A673 (cell line): ENCODE data around the gene ZNF516. TPM values are rescaled to one million over a fixed set of nuclear protein-coding genes. Genes with fewer than 3 reads are reported as not detected.

Experiments
- BruUV-seq: library from RNA; stranded (reverse); fragments of 400-500 nt; replicated peaks from 2 replicates; lab custom pipeline; 2021; lab: Mats Ljungman, UMichigan
- CTCF ChIA-PET: fragments of 300-600 bp; sonication (Branson Sonifier 250); formaldehyde crosslinking; loops from one replicate; lab custom pipeline; 2022; ENCODE audit warnings: antibody characterized with exemption; lab: Charles Lee
- POLR2A ChIA-PET: fragments of 300-600 bp; sonication (Branson Sonifier 250); formaldehyde crosslinking; loops from one replicate; lab custom pipeline; 2022; ENCODE audit warnings: antibody characterized with exemption; ENCODE audit not compliant: low non-redundant PET; lab: Charles Lee
- DNase-seq: peaks from one replicate; pipeline ENCODE4 v3.0.0-alpha.2; 2015; ENCODE audit warnings: low spot score
- H3K27ac ChIP-seq: fragments of 200-600 bp; sonication (generic); 2 replicates; pipeline ENCODE4 v1.5.1; 2016; ENCODE audit warnings: mixed run types, low read depth, mild to moderate bottlenecking, mixed read lengths, antibody characterized with exemption, low read length; ENCODE audit not compliant: poor library complexity, severe bottlenecking
- H3K27me3 ChIP-seq: fragments of 200-600 bp; sonication (generic); replicated peaks from 2 replicates; pipeline ENCODE4 v1.6.1; 2017; ENCODE audit warnings: mixed run types, low read depth, mild to moderate bottlenecking, mixed read lengths, antibody characterized with exemption, low read length; ENCODE audit not compliant: insufficient read depth, poor library complexity
- H3K36me3 ChIP-seq: fragments of 200-600 bp; sonication (generic); 2 replicates; pipeline ENCODE4 v1.6.1; 2016; ENCODE audit warnings: mixed run types, mild to moderate bottlenecking, mixed read lengths, antibody characterized with exemption, low read length; ENCODE audit not compliant: insufficient read depth, poor library complexity, severe bottlenecking
- H3K4me1 ChIP-seq: fragments of 200-600 bp; sonication (generic); 2 replicates; pipeline ENCODE4 v1.6.1; 2017; ENCODE audit warnings: mixed run types, mild to moderate bottlenecking, mixed read lengths, antibody characterized with exemption, low read length; ENCODE audit not compliant: insufficient read depth, poor library complexity, severe bottlenecking
- H3K4me3 ChIP-seq: fragments of 200-600 bp; sonication (generic); 2 replicates; pipeline ENCODE4 v1.5.1; 2016; ENCODE audit warnings: low read depth, mixed run types, mild to moderate bottlenecking, mixed read lengths, low read length; ENCODE audit not compliant: poor library complexity, severe bottlenecking
- H3K9me3 ChIP-seq: fragments of 200-600 bp; sonication (generic); 2 replicates; pipeline ENCODE4 v1.6.1; 2016; ENCODE audit warnings: mixed run types, low read depth, mild to moderate bottlenecking, mixed read lengths, antibody characterized with exemption, low read length; ENCODE audit not compliant: poor library complexity, severe bottlenecking
- CTCF ChIP-seq: fragments of 300-800, 200-600 bp; sonication (generic); conservative IDR thresholded peaks from 2 replicates; pipeline ENCODE4 v1.5.1; 2017; ENCODE audit warnings: low read depth, mild to moderate bottlenecking, antibody characterized with exemption, low read length, moderate library complexity, mixed read lengths
- EZH2 ChIP-seq: fragments of 200-600 bp; sonication (generic); IDR thresholded peaks from 2 replicates; pipeline ENCODE4 v1.6.1; 2017; ENCODE audit warnings: borderline replicate concordance, low read depth, mild to moderate bottlenecking, mixed read lengths, antibody characterized with exemption, low read length; ENCODE audit not compliant: poor library complexity, severe bottlenecking
- intact Hi-C: fragments of 100-400 bp; cut with micrococcal nuclease; formaldehyde crosslinking; loops from one replicate; pipeline ENCODE4 v1.10.0; 2022; ENCODE audit not compliant: unreplicated experiment
- total RNA-seq: library from RNA; stranded (reverse); gene quantifications from 2 replicates; pipeline ENCODE4 v1.2.3, GENCODE V29; 2021

Gene ZNF516
- total RNA-seq, 1 experiment from 2014 or later = 32.3 TPM

GRCh38 chr18:76398896-76399612, 96.0 kb downstream of the ZNF516 start:
- Histone ChIP-seq H3K27me3 (no peaks in the 10 kb centered on the region), H3K4me3 (no peak overlapping the region), H3K27ac (no peak overlapping the region), H3K9me3 (no peaks in the 10 kb centered on the region), H3K4me1 (no peaks in the 10 kb centered on the region), H3K36me3 (no peaks in the 10 kb centered on the region)
- CTCF ChIA-PET = interaction anchor here (0.6 to 1.4 kb wide), 7 partner anchors 11 to 311 kb away, joined by 3 to 19 read pairs (median 5); no protein-coding TSS in a partner anchor
- BruUV-seq = no TSS peak
- POLR2A ChIA-PET = interaction anchor here (0.6 kb wide), 2 partner anchors 89 to 99 kb away, joined by 3 read pairs; no protein-coding TSS in a partner anchor
- intact Hi-C loops = loop anchor here (1.0 to 10.0 kb wide), 4 partner anchors 222 to 586 kb away; no protein-coding TSS in a partner anchor
- peak; percentile 78 for DNase-seq
- TF ChIP-seq CTCF (peak; percentile 99), EZH2 (no peak)

GRCh38 chr18:76398295-76398694, 96.7 kb downstream of the ZNF516 start:
- ChIA-PET POLR2A (no interaction called here), CTCF (interaction anchor here (0.8 to 1.4 kb wide), 6 partner anchors 10 to 311 kb away, joined by 3 to 19 read pairs (median 4); no protein-coding TSS in a partner anchor)
- H3K9me3 ChIP-seq = no peaks in the 10 kb centered on the region
- H3K27me3 ChIP-seq = no peaks in the 10 kb centered on the region
- no peaks in the 10 kb centered on the region for H3K36me3 ChIP-seq
- no peak overlapping the region for H3K4me3 ChIP-seq
- no peak overlapping the region for H3K27ac ChIP-seq
- H3K4me1 ChIP-seq = no peaks in the 10 kb centered on the region
- no peak for DNase-seq
- BruUV-seq = no TSS peak
- intact Hi-C loops = loop anchor here (2.0 to 10.0 kb wide), 3 partner anchors 223 to 587 kb away; no protein-coding TSS in a partner anchor
- TF ChIP-seq CTCF = no peak
- no peak for TF ChIP-seq EZH2

- no TSS peak for BruUV-seq
- ChIA-PET CTCF (no interaction called here), POLR2A (no interaction called here)
- Histone ChIP-seq H3K27me3 (no peaks in the 10 kb centered on the region), H3K27ac (no peak overlapping the region), H3K9me3 (no peaks in the 10 kb centered on the region), H3K4me3 (no peak overlapping the region), H3K4me1 (no peaks in the 10 kb centered on the region), H3K36me3 (no peaks in the 10 kb centered on the region)
- intact Hi-C loops = loop anchor here (2.0 to 10.0 kb wide), 3 partner anchors 223 to 587 kb away; no protein-coding TSS in a partner anchor
- DNase-seq = no peak
- no peak for TF ChIP-seq EZH2
- TF ChIP-seq CTCF = no peak
Observed at GRCh38 chr18:76397631-76398030, 97.4 kb downstream of the ZNF516 start.
